GM10248 (cell line): ENCODE data around the gene NFIC.
"Not testable (repeated sequence)": the region's sequence is repeated elsewhere in the genome, so short reads cannot be mapped to it uniquely, and the experiment has no call there.

Experiments
- CTCF ChIA-PET: fragments of 300-600 bp; sonication (Branson Sonifier 250); formaldehyde crosslinking; extraction: SDS; loops from one replicate; lab custom pipeline; 2021; ENCODE audit warnings: antibody characterized with exemption; lab: Yijun Ruan, JAX
- POLR2A ChIA-PET: fragments of 350-650 bp; sonication (Branson Sonifier 250); formaldehyde crosslinking; extraction: SDS; loops from one replicate; lab custom pipeline; 2020; ENCODE audit warnings: antibody characterized with exemption; lab: Yijun Ruan, JAX
- DNase-seq: peaks from one replicate; pipeline ENCODE4 v3.0.0; 2012; ENCODE audit errors: extremely low spot score
- CTCF ChIP-seq: IDR thresholded peaks from 2 replicates; pipeline ENCODE4 v1.5.1; 2012; ENCODE audit warnings: mild to moderate bottlenecking, low read depth; ENCODE audit errors: extremely low read depth, missing control alignments, control extremely low read depth

The NFIC gene

DNA sequence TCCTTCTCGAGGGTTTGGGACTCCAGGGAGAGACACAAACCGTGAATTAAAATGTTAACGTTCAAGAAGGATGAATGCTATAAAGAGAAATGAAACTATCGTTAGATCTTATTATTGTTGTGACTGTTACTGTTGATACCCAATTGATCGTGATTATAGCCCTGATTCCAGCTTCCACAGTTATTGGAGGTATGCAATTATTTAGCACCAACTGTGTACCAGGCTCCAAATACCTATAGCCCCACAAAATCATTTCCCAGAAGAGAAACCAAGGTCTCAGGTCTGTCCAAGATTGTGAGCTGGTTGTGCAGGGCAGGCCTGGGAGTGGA, 30.1 kb upstream of the NFIC start:
- no peak for DNase-seq
- TF ChIP-seq CTCF: no peak
- CTCF ChIA-PET: interaction anchor here (1.1 to 2.2 kb wide), 4 partner anchors 10 to 282 kb away, joined by 3 to 6 read pairs (median 5); no protein-coding TSS in a partner anchor
- POLR2A ChIA-PET: no interaction called here

- no peak for DNase-seq
- ChIA-PET POLR2A (interaction anchor here (0.5 kb wide), 1 partner anchor 1794 kb away, joined by 3 read pairs; no protein-coding TSS in a partner anchor), CTCF (interaction anchor here (1.3 to 1.8 kb wide), 3 partner anchors 93 to 282 kb away, joined by 3 to 7 read pairs (median 6); no protein-coding TSS in a partner anchor)
- no peak for TF ChIP-seq CTCF
Measured at GRCh38 chr19:3336680-3337523, 29.5 kb upstream of the NFIC start.

DNA sequence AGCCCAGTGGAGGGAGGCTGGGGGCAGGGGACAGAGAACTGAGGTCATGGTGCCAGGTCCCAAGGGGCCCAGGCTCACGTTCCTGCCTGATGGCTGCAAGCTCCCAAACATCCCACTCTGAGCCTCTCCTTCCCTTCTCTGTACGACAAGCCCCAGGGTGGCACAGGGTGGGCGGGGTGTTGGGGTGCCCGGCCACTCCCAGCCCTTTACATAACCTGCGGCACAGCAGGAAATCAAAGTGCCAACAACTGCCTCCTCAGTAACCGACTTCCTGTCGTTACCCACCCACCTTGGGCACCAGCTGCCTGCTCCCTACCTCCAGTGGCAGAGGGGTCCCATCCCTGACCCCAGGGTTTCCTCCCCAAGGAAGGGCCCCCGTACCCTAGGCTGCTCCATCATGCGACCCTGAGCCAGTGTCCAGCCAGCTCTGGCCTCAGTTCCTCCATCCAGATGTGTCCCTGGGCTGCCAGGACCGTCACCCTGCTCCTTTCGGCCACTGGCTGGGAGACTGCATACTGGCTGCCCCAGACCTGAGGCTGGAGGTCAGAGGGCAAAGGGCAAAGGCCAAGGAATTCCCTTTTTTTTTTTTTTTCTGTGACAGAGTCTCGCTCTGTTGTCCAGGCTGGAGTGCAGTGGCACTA, 27.7 kb upstream of the NFIC start:
- no peak for DNase-seq
- CTCF ChIA-PET: interaction anchor here (1.6 to 1.8 kb wide), 2 partner anchors 91 to 147 kb away, joined by 4 to 7 read pairs; no protein-coding TSS in a partner anchor
- POLR2A ChIA-PET: no interaction called here
- TF ChIP-seq CTCF: no peak

- ChIA-PET POLR2A (interaction anchor here (0.5 kb wide), 1 partner anchor 971 kb away, joined by 7 read pairs; no protein-coding TSS in a partner anchor), CTCF (interaction anchor here (1.2 to 4.8 kb wide), 2 partner anchors 10 to 89 kb away, joined by 3 to 19 read pairs; no protein-coding TSS in a partner anchor)
- DNase-seq: no peak
- TF ChIP-seq CTCF: no peak
Measured at GRCh38 chr19:3340340-3340739, 26.0 kb upstream of the NFIC start.

- no peak for TF ChIP-seq CTCF
- ChIA-PET CTCF (interaction anchor here (0.7 to 4.8 kb wide), 6 partner anchors 22 to 143 kb away, joined by 3 to 19 read pairs (median 4); no protein-coding TSS in a partner anchor), POLR2A (no interaction called here)
- no peak for DNase-seq
Measured at GRCh38 chr19:3342246-3342645, 24.1 kb upstream of the NFIC start.

GRCh38 chr19:3342962-3343361, 23.4 kb upstream of the NFIC start:
- DNase-seq, POLR2A ChIA-PET: not testable (repeated sequence)
- CTCF ChIA-PET: interaction anchor here (0.7 to 4.8 kb wide), 10 partner anchors 10 to 148 kb away, joined by 3 to 19 read pairs (median 4); no protein-coding TSS in a partner anchor
